Neural progenitor cell (in vitro differentiated cells): ENCODE measurements around the gene ZNF689.

Experiments used
- EZH2 ChIP-seq: fragments of 200-600 bp; sonication (generic); IDR thresholded peaks from 2 replicates; pipeline ENCODE4 v1.6.1; 2017; ENCODE audit warnings: antibody characterized with exemption, mild to moderate bottlenecking, moderate library complexity
- EZH2phosphoT487 ChIP-seq: fragments of 200-600 bp; sonication (generic); IDR thresholded peaks from 2 replicates; pipeline ENCODE4 v1.6.1; 2017; ENCODE audit warnings: antibody characterized with exemption
- TF ChIP-seq, protein P1 (sequence below): fragments of 200-600 bp; sonication (generic); IDR thresholded peaks from 2 replicates; pipeline ENCODE4 v1.5.1; 2017; ENCODE audit warnings: antibody characterized with exemption, mild to moderate bottlenecking

DNA sequence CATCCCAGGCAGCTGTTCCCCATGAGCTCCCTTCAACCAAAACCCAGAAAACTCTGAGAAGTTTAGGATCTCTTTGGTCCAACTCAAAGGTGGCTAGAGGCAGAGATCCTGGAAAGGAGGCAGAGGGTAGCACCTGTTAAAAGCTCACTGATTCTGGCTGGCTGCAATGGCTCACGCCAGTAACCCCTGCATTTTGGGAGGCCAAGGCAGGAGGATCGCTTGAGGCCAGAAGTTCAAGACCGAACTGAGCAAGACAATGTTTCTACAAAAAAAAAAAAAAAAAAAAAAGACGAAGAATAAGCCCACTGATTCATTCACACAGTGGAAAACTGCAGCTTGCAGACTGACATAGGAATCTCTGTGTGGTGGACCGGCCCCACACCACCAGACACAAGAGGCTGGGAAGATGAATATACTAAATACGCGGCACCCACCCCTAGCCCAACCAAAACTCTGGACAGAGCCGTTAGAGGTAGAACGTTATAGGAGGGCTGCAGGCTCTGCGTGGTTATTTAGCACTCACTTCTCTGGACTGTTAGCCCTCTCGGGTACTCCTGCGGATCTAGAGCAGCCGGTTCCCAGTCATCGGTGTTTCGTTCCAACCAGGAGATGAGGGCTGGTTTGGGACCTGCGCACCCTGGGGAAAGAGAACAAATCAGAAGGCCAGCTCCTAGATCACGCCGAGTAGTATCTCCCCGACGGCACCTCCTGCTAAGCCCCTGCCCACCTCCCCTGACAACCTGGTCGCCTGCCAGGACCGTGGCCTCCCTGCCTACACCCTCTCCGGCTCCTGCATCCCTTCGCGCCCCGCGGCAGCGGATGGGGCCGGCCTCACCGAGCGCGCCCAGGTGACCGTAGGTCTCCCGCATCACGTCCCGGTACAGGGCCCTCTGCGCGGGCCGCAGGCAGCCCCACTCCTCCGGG lies 925 bp downstream of the ZNF689 start:
- TF ChIP-seq EZH2 (no peak), EZH2phosphoT487 (no peak)
- TF ChIP-seq, protein P1, sequence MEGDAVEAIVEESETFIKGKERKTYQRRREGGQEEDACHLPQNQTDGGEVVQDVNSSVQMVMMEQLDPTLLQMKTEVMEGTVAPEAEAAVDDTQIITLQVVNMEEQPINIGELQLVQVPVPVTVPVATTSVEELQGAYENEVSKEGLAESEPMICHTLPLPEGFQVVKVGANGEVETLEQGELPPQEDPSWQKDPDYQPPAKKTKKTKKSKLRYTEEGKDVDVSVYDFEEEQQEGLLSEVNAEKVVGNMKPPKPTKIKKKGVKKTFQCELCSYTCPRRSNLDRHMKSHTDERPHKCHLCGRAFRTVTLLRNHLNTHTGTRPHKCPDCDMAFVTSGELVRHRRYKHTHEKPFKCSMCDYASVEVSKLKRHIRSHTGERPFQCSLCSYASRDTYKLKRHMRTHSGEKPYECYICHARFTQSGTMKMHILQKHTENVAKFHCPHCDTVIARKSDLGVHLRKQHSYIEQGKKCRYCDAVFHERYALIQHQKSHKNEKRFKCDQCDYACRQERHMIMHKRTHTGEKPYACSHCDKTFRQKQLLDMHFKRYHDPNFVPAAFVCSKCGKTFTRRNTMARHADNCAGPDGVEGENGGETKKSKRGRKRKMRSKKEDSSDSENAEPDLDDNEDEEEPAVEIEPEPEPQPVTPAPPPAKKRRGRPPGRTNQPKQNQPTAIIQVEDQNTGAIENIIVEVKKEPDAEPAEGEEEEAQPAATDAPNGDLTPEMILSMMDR, result no peak
